Activated CD4-positive, alpha-beta T cell treated with anti-CD3 and anti-CD28 coated beads, Interleukin-2, amount 10 ng/mL, durations not matched to agents 24 days and 14 days (primary cell): Measurements from ENCODE around the gene BNIP5. TPM values are rescaled to one million over a fixed set of nuclear protein-coding genes. Genes with fewer than 3 reads are reported as not detected.

Source experiments
- DNase-seq: peaks from one replicate; pipeline ENCODE4 v3.0.0; 2022
- H3K27ac Mint-ChIP-seq: one replicate; pipeline ENCODE4 v1.8.0; 2022; ENCODE audit warnings: mild to moderate bottlenecking, mixed read lengths
- H3K27me3 Mint-ChIP-seq: one replicate; pipeline ENCODE4 v1.8.0; 2022; ENCODE audit warnings: mixed read lengths
- H3K36me3 Mint-ChIP-seq: one replicate; pipeline ENCODE4 v1.8.0; 2022; ENCODE audit warnings: low read depth, mild to moderate bottlenecking, mixed read lengths
- H3K4me1 Mint-ChIP-seq: one replicate; pipeline ENCODE4 v1.8.0; 2021; ENCODE audit warnings: mixed read lengths
- H3K4me3 Mint-ChIP-seq: one replicate; pipeline ENCODE4 v1.8.0; 2022; ENCODE audit warnings: mild to moderate bottlenecking, moderate library complexity, mixed read lengths
- H3K9me3 Mint-ChIP-seq: one replicate; pipeline ENCODE4 v1.8.0; 2021; ENCODE audit warnings: mixed read lengths
- intact Hi-C: fragments of 100-400 bp; cut with micrococcal nuclease; formaldehyde crosslinking; loops from one replicate; pipeline ENCODE4 v1.15.1; 2023
- total RNA-seq: library from RNA; stranded (reverse); gene quantifications from 2 replicates; pipeline ENCODE4 v1.2.3, GENCODE V29; 2022

BNIP5 gene
- total RNA-seq, 1 donor from 2014 or later, result not detected

DNA sequence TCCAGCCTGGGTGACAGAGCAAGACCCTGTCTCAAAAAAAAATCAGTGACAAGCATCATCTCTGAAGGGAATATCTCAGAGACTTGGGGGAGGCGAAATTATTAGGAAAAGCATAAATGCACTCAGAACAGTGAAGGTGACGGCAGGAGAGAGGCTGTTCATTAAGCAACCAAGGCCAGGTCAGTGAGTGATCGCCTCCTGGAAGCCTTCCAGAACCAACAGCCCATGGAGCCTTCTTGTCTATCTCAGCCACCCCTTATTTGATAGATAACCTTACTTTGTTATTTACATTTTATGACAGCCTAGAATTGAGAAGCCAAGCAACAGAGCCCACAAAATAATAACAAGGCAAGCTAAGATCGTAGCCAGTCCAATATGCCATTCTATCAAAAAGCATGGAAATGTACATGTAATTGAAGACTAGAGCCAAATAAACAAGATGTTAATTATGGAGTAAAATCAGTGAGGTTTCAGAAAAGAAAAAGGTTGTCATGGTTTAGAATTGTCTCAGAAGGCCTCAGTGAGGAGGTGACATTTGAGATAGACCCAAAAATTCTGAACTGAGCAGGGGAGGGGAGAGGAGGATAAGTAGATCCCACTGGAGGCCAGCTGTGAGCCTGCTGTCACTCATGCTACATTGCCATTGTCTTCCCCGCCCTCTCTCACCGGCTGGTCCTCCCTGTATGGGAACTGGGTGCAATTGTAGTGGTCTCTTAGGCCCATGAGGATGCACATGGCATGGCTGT lies 17.8 kb downstream of the BNIP5 start:
- intact Hi-C loops, result no loop called here
- DNase-seq, result no peak
- no peaks in the 10 kb centered on the region for H3K4me1 Mint-ChIP-seq
- H3K36me3 Mint-ChIP-seq, result no peaks in the 10 kb centered on the region
- H3K9me3 Mint-ChIP-seq, result no peaks in the 10 kb centered on the region
- no peak overlapping the region for H3K27ac Mint-ChIP-seq
- peaks cover 20% of the 10 kb centered on the region for H3K27me3 Mint-ChIP-seq
- H3K4me3 Mint-ChIP-seq, result no peak overlapping the region

DNA sequence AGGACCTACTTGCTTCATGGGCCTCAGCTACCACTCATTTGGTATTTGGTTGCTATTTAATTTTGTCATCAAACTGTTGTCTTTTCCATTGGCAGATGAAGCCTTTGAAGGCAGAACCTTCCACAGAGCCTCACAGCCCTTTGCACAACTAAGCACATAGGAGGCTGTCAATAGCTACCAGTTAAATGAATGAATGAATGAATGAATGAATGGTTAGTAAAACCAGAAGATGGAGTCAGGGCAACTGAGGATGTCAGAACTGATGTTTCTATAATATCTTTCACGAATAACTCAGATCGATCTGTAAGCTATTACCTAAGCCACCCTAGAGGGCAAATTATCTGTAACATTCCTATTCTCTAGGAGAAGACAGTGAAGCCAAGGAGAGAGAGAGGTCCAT lies 19.1 kb downstream of the BNIP5 start:
- Mint-ChIP-seq H3K4me3 (no peak overlapping the region), H3K27ac (no peak overlapping the region), H3K4me1 (no peaks in the 10 kb centered on the region), H3K27me3 (peaks cover 20% of the 10 kb centered on the region), H3K9me3 (no peaks in the 10 kb centered on the region), H3K36me3 (no peaks in the 10 kb centered on the region)
- no peak for DNase-seq
- intact Hi-C loops, result no loop called here

DNA sequence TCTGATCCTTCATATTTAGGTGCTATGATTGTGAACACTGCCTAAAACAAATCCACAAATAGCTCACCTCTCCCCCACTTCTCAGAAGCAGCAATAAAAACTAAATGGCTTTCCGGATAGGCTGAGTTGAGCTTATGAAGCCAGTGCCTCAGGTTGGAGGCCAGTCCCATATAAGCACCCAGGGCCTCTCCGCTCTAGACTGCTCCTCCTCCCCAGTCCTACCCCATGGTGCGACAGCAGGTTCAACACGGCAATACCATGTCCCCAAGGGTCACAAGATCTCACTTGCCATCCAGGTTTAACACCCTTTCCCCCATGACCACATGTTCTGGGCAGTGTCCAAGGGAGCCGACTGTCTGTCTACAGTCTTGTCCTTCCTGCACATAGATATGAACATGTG lies 20.8 kb downstream of the BNIP5 start:
- Mint-ChIP-seq H3K9me3 (no peaks in the 10 kb centered on the region), H3K4me1 (no peaks in the 10 kb centered on the region), H3K27me3 (peaks cover 23% of the 10 kb centered on the region), H3K4me3 (no peak overlapping the region), H3K36me3 (no peaks in the 10 kb centered on the region), H3K27ac (no peak overlapping the region)
- DNase-seq, result no peak
- intact Hi-C loops, result no loop called here

DNA sequence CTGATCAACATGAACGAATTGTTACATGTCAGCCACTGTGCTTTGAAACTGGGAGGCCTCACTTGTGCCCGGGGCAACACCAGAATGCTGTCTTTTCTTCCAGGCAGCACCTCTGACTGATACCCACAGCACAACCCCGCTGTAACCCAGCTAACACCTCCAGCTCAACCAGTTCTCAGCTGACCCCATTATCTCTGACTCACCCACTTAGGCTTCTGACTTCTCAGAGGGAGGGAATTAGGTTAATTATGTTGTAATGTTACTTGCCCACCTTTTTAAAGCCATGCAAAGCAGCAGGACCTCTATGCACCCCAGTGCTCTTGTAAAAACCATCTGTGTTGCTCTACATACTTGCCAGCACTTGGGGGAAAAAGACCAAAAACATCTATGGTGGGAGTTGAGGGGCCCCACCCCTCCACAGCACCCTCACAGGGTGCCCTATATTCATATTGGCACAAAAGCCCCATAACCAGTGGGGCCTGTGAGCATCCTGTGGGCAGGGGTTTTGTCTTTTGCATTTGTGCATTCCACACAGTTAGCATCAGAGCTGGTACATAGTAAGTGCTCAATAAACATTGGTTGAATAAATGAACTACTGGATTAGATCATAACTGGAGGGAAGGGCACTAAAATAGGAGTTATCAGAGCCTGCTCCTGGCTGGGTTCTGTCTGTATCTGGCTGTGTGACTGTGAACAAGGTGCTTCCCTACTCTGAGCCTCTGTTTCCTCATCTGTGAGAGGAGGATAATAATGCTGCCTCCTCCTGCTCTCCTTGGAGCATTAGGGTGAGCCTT lies 22.3 kb downstream of the BNIP5 start:
- Mint-ChIP-seq H3K9me3 (peaks cover 3% of the 10 kb centered on the region), H3K27ac (no peak overlapping the region), H3K36me3 (no peaks in the 10 kb centered on the region), H3K4me1 (no peaks in the 10 kb centered on the region), H3K4me3 (no peak overlapping the region), H3K27me3 (peaks cover 28% of the 10 kb centered on the region)
- intact Hi-C loops, result no loop called here
- DNase-seq, result no peak

DNA sequence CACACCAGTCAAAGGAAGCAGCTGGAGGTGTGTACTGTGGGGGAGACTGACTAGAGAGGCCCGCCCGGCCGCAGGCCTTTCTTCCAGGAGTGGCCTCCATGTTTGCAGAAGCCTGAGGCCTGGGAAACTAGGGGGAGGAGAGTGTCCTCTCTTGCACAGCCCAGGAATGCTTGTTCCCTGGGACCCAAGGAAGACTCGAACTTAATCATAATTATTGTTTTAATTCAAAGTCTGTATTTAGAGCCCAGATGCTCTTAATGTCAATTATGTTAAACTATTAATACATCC lies 23.1 kb downstream of the BNIP5 start:
- DNase-seq, result no peak
- no peaks in the 10 kb centered on the region for H3K36me3 Mint-ChIP-seq
- no peak overlapping the region for H3K4me3 Mint-ChIP-seq
- H3K27me3 Mint-ChIP-seq, result peaks cover 28% of the 10 kb centered on the region
- peaks cover 3% of the 10 kb centered on the region for H3K9me3 Mint-ChIP-seq
- intact Hi-C loops, result no loop called here
- H3K4me1 Mint-ChIP-seq, result peaks cover 5% of the 10 kb centered on the region
- H3K27ac Mint-ChIP-seq, result no peak overlapping the region

DNA sequence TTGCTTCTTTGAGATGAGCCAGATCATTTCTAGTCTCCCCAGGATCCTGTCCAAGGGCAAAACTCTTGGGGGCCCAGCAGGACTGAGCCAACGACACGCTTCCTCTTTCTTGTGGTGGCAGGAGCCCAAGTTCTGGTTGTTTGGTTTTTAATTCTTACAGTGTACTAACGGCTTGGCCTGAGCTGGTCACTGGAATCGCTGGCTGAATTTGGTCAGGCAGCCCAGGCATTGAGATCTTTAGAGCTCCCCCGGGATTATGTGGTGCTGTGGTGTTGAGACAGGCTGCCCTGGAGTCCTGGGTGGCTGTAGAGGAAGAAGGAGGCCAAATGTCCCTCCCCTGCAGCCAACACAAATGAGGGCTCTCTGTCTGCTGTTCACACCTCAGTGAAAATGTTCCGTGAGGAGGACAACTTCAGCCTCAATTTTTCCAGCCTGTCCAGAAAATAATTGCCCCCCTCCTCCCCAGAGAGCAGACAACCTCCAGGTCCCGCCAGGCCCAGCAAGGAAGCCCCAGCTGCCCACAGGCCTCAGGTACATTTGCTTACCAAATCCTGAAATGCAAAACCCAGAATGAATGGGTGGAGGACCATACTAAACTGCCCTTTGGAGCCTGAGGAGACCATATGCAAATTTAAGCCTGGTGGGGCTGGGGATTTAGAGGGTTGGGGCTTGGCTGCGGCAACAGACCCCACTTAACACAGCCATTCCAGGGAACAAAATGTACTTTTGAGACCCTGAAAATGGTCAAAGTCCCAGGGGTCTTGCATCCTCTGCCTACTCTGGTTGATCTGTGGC lies 23.6 kb downstream of the BNIP5 start:
- Mint-ChIP-seq H3K27ac (no peak overlapping the region), H3K27me3 (peaks cover 27% of the 10 kb centered on the region), H3K9me3 (peaks cover 3% of the 10 kb centered on the region), H3K4me3 (no peak overlapping the region), H3K4me1 (peaks cover 5% of the 10 kb centered on the region), H3K36me3 (no peaks in the 10 kb centered on the region)
- intact Hi-C loops, result no loop called here
- no peak for DNase-seq

DNA sequence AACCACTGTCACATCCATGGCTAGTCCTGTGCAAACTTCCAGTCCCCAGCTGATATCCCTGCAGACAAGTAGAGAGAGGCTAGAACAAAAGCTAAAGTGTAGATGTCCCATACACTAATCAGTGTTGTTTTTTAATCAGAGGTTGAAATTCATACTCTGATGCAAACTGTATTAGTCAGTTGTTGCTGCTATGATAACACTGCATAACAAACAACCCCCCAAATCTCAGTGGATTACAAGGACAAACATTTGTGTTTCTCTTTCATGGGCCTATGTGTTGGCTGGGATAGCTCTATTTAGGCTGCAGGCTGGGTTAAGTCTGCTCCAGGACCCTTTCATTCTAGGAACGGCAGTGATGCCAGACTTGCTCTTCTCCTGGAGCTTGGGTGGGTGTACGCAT lies 26.8 kb downstream of the BNIP5 start:
- DNase-seq, result no peak
- intact Hi-C loops, result no loop called here
- no peak overlapping the region for H3K27ac Mint-ChIP-seq
- H3K9me3 Mint-ChIP-seq, result peaks cover 3% of the 10 kb centered on the region
- H3K27me3 Mint-ChIP-seq, result peaks cover 18% of the 10 kb centered on the region
- H3K4me3 Mint-ChIP-seq, result no peak overlapping the region
- H3K4me1 Mint-ChIP-seq, result peaks cover 5% of the 10 kb centered on the region
- no peaks in the 10 kb centered on the region for H3K36me3 Mint-ChIP-seq

DNA sequence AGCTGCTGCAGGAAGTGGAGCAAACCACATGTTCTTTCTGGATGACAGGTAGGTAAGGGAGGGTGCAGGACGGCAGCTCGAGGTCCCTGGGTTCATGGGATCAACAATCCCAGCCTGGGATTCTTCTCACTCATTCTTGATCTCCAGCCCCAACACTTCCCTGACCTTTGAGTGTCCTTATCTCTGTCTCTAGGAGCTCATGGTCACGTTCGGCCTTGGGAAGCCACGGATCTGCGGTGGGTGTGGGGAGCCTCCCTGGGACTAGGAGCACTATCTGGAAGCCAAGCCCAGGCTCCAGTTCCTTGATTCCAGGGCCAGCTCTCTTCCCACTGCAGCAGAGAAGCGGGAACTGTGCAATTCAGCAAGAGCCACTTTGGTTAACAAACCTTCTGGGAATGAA lies 27.5 kb downstream of the BNIP5 start:
- DNase-seq, result no peak
- intact Hi-C loops, result no loop called here
- H3K27ac Mint-ChIP-seq, result no peak overlapping the region
- peaks cover 16% of the 10 kb centered on the region for H3K27me3 Mint-ChIP-seq
- H3K4me3 Mint-ChIP-seq, result no peak overlapping the region
- no peaks in the 10 kb centered on the region for H3K36me3 Mint-ChIP-seq
- peaks cover 5% of the 10 kb centered on the region for H3K4me1 Mint-ChIP-seq
- peaks cover 3% of the 10 kb centered on the region for H3K9me3 Mint-ChIP-seq

DNA sequence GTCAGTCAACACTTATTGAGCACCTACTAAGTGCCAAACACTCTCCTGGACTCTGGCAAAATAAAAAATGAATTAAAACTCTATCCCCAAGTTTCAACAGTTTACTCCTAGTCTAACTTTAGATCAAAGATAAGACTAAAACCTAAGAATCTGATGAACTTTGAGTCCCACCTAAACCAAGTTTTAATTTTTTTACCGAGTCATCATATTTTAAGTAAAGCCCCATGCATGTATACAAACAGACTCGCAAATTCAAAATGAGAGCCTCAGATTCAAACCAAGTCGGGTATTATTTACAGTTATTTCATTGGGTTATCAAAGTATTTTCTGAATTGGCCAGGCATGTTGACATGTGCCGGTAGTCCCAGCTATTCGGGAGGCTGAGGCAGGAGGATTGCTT lies 28.2 kb downstream of the BNIP5 start:
- Mint-ChIP-seq H3K9me3 (peaks cover 3% of the 10 kb centered on the region), H3K27me3 (peaks cover 16% of the 10 kb centered on the region), H3K36me3 (no peaks in the 10 kb centered on the region), H3K4me1 (peaks cover 5% of the 10 kb centered on the region), H3K27ac (no peak overlapping the region), H3K4me3 (no peak overlapping the region)
- intact Hi-C loops, result no loop called here
- no peak for DNase-seq

DNA sequence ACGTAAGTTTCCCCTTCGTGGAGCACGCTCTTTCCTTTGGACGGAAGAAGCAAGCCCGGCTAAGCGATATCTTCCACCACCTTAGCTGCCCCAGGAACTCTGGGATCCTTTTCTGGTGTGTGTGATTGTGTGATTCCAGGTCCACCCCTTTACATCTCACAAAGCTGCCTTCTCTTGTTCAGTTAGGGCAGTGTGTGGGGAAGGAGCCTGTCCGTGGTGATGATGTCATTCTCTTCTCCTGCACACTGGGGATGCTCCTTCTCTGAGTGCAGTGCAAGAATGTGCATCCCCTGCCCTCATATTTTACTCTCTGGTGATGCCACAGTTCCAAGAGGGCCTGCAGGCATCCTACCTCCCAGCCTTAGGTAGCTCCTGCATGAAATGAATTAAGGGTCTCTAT lies 30.3 kb downstream of the BNIP5 start:
- H3K27ac Mint-ChIP-seq, result no peak overlapping the region
- no peaks in the 10 kb centered on the region for H3K36me3 Mint-ChIP-seq
- peaks cover 15% of the 10 kb centered on the region for H3K27me3 Mint-ChIP-seq
- intact Hi-C loops, result no loop called here
- peaks cover 7% of the 10 kb centered on the region for H3K4me1 Mint-ChIP-seq
- no peak overlapping the region for H3K4me3 Mint-ChIP-seq
- H3K9me3 Mint-ChIP-seq, result peaks cover 3% of the 10 kb centered on the region
- DNase-seq, result no peak

DNA sequence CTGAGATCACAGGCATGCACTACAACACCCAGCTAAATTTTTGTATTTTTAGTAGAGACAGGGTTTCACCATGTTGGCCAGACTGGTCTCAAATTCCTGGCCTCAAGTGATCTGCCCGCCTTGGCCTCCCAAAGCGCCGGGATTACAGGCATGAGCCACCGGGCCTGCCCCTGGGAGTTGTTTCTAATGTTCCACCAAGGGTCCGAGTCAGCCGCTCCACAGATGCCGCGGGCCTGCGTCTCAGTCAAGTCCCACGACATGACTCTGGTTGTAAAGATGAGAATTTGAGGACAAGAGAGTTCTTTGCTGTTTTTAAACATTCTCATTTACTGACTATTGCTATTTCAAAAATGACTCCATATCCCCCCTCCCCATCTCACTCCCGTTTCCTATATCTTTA lies 30.8 kb downstream of the BNIP5 start:
- Mint-ChIP-seq H3K27me3 (peaks cover 15% of the 10 kb centered on the region), H3K36me3 (no peaks in the 10 kb centered on the region), H3K9me3 (peaks cover 3% of the 10 kb centered on the region), H3K4me3 (no peak overlapping the region), H3K27ac (no peak overlapping the region), H3K4me1 (peaks cover 7% of the 10 kb centered on the region)
- intact Hi-C loops, result no loop called here
- DNase-seq, result no peak

DNA sequence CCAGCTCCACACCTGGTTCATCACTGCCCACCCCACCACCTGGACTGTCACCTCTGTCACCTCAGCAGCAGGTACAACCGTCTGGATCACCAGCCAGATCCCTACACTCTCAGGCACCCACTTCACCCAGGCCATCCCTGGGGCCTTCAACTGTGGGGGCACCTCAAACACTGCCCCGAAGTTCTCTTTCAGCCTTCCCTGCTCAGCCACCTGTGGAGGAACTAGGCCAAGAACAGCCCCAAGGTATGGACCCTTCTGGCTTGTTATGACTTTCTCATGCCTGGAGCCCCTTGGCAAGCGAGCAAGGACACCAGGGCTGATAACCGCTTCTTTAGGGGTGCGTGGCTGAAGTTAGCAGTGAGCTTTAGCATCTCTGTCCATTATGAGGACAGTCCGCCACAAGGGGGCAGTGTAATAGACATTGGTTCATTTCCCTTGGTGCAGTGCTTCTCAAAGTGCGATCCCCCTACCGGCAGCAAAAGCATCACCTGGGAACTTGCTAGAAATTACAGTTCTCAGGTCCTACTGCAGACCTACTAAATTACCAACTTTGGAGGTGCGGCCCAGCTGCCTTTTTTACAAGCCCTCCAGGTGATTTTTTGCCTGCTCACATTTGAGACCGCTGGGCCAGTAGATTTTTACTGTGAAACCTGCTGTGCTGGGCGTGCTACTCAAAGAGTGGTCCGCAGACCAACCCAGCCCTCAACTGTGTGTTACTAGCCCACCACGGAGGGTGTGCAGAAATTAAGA lies 34.3 kb downstream of the BNIP5 start:
- Mint-ChIP-seq H3K27me3 (peaks cover 21% of the 10 kb centered on the region), H3K4me3 (no peak overlapping the region), H3K27ac (no peak overlapping the region), H3K9me3 (no peaks in the 10 kb centered on the region), H3K36me3 (no peaks in the 10 kb centered on the region), H3K4me1 (peaks cover 3% of the 10 kb centered on the region)
- intact Hi-C loops, result loop anchor here (1.0 to 5.0 kb wide), 3 partner anchors 58 to 275 kb away; partner anchors contain the start of gene MAPK14
- peak; percentile 97 for DNase-seq

DNA sequence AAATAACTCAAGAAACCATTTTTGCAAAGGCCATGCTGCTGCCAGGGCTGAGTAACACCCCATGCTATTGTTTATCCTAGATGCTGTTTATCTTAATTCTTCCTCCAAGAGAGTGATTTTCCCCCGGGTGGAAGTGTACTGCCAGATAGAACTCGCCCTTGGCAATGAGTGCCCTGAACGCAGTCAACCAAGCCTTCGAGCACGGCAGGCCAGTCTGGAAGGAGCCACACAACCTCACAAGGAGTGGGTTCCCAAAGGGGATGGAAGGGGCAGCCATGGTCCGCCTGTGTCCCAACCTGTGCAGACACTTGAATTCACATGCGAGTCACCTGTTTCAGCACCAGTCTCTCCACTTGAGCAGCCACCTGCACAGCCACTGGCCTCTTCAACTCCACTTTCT lies 34.9 kb downstream of the BNIP5 start:
- DNase-seq, result no peak
- no peaks in the 10 kb centered on the region for H3K36me3 Mint-ChIP-seq
- intact Hi-C loops, result loop anchor here (1.0 to 5.0 kb wide), 3 partner anchors 59 to 274 kb away; partner anchors contain the start of gene MAPK14
- no peak overlapping the region for H3K27ac Mint-ChIP-seq
- H3K4me1 Mint-ChIP-seq, result peaks cover 3% of the 10 kb centered on the region
- H3K9me3 Mint-ChIP-seq, result no peaks in the 10 kb centered on the region
- no peak overlapping the region for H3K4me3 Mint-ChIP-seq
- peaks cover 21% of the 10 kb centered on the region for H3K27me3 Mint-ChIP-seq
